Activated naive CD4-positive, alpha-beta T cell treated with anti-CD3 and anti-CD28 coated beads for 36 hours (primary cell): ENCODE measurements around the gene KRTAP5-9. TPM values are rescaled to one million over a fixed set of nuclear protein-coding genes. Genes with fewer than 3 reads are reported as not detected.
"Not testable (repeated sequence)": the region's sequence is repeated elsewhere in the genome, so short reads cannot be mapped to it uniquely, and the experiment has no call there.

Experiments used
- CTCF ChIA-PET: fragments of 350-600 bp; sonication (Branson Sonifier 250); formaldehyde crosslinking; loops from one replicate; lab custom pipeline; 2021; ENCODE audit warnings: antibody characterized with exemption; lab: Charles Lee
- DNase-seq: peaks from one replicate; pipeline ENCODE4 v3.0.0-alpha.2; 2020
- H3K27ac Mint-ChIP-seq: one replicate; pipeline ENCODE4 v1.8.0; 2021; ENCODE audit warnings: mild to moderate bottlenecking, mixed read lengths
- H3K27me3 Mint-ChIP-seq: one replicate; pipeline ENCODE4 v1.8.0; 2021; ENCODE audit warnings: low read depth, mixed read lengths
- H3K36me3 Mint-ChIP-seq: one replicate; pipeline ENCODE4 v1.8.0; 2021; ENCODE audit warnings: low read depth, mixed read lengths
- H3K4me1 Mint-ChIP-seq: one replicate; pipeline ENCODE4 v1.8.0; 2021; ENCODE audit warnings: low read depth, mixed read lengths
- H3K4me3 Mint-ChIP-seq: one replicate; pipeline ENCODE4 v1.8.0; 2021; ENCODE audit warnings: mild to moderate bottlenecking, moderate library complexity, mixed read lengths
- H3K9me3 Mint-ChIP-seq: one replicate; pipeline ENCODE4 v1.8.0; 2021; ENCODE audit warnings: mixed read lengths
- intact Hi-C: fragments of 100-400 bp; cut with micrococcal nuclease; formaldehyde crosslinking; loops from one replicate; pipeline ENCODE4 v1.15.1; 2023
- total RNA-seq, 2 experiments: library from RNA; stranded (reverse); gene quantifications; one replicate each; pipeline ENCODE4 v1.2.3, GENCODE V29; 2021

The KRTAP5-9 gene
- total RNA-seq, 2 experiments from 2014 or later: not detected

- CTCF ChIA-PET: no interaction called here
- H3K4me3 Mint-ChIP-seq: no peak within 1 kb of the TSS
- peaks cover 27% of the 10 kb centered on the region for H3K27me3 Mint-ChIP-seq
- DNase-seq: no peak
- H3K4me1 Mint-ChIP-seq: peaks cover 8% of the 10 kb centered on the region
- H3K27ac Mint-ChIP-seq: no peak within 1 kb of the TSS
- intact Hi-C loops: no loop called here
- no peaks in the 10 kb centered on the region for H3K36me3 Mint-ChIP-seq
- no peaks in the 10 kb centered on the region for H3K9me3 Mint-ChIP-seq
Observed at GRCh38 chr11:71582309-71582895, 34.2 kb downstream of the KRTAP5-9 start, which contains the start of gene KRTAP5-11. Gene KRTAP5-11 (minus strand): TSS chr11:71582875. CDS start chr11:71582837, 38 bp downstream.

DNA sequence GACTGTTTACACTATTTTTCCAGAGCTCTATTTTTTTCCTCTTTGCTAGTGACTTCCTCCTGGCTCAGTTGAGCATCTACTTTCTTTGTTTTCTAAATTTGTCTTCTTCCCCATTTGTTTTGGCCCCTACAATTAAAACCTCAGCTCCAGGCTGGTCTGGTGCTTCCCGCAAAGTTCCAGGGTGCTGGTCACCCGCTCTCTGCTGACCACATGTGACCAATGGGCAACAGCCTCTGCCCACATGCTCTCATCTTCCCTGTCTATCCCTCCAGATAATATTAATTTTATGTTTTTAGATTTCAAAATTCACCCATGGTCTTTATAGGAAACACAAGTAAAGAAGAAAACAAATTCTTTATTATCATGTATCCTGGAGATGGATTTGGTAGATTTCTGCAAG lies 34.7 kb downstream of the KRTAP5-9 start:
- DNase-seq, H3K9me3 Mint-ChIP-seq, H3K27ac Mint-ChIP-seq, intact Hi-C loops, CTCF ChIA-PET, H3K4me1 Mint-ChIP-seq, H3K4me3 Mint-ChIP-seq, H3K36me3 Mint-ChIP-seq: not testable (repeated sequence)
- H3K27me3 Mint-ChIP-seq: peaks cover 27% of the 10 kb centered on the region

DNA sequence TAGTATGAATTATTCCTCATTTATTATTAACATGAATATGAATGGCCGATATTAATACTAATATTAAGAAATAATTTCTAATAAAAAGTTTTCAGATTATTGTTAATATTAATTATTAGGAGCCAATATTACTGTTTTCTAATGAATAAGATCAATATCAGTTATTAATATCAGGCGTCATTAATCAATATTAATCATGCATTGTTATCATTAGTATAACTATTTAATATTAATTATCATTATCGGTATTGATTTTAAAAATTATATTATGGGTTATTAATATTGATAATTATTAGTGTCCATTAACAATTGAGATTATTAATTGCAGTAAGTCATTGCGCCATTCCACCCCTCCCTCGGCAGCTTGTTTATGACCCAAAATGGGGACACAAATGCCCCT lies 37.5 kb downstream of the KRTAP5-9 start:
- H3K27ac Mint-ChIP-seq, CTCF ChIA-PET, H3K9me3 Mint-ChIP-seq, DNase-seq, intact Hi-C loops, H3K4me3 Mint-ChIP-seq, H3K4me1 Mint-ChIP-seq, H3K36me3 Mint-ChIP-seq: not testable (repeated sequence)
- peaks cover 20% of the 10 kb centered on the region for H3K27me3 Mint-ChIP-seq

GRCh38 chr11:71588314-71588713 lies 40.1 kb downstream of the KRTAP5-9 start:
- DNase-seq, H3K27me3 Mint-ChIP-seq, H3K4me3 Mint-ChIP-seq, CTCF ChIA-PET, H3K36me3 Mint-ChIP-seq, H3K4me1 Mint-ChIP-seq, H3K27ac Mint-ChIP-seq, H3K9me3 Mint-ChIP-seq, intact Hi-C loops: not testable (repeated sequence)

GRCh38 chr11:71588822-71589545 lies 40.8 kb downstream of the KRTAP5-9 start:
- intact Hi-C loops, H3K4me1 Mint-ChIP-seq, H3K36me3 Mint-ChIP-seq, H3K4me3 Mint-ChIP-seq, H3K27me3 Mint-ChIP-seq, H3K9me3 Mint-ChIP-seq, H3K27ac Mint-ChIP-seq: not testable (repeated sequence)
- DNase-seq: peak; percentile 88
- CTCF ChIA-PET: interaction anchor here (0.8 kb wide), 1 partner anchor 15 kb away, joined by 3 read pairs; no protein-coding TSS in a partner anchor

DNA sequence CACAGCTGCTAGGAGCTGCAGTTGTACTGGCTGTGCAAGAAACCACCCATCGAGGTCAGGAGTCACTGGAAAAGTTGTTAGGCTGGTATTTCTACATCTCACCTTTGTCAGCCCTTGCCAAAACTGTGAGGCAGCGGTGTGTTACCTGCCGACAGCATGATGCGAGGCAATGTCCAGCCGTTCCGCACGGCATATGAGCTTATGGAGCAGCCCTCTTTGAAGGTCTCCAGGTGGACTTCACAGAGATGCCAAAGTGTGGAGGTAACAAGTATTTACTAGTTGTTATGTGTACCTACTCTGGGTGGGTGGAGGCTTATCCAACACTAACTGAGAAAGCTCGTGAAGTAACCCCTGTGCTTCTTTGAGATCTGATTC lies 41.3 kb downstream of the KRTAP5-9 start:
- H3K36me3 Mint-ChIP-seq, intact Hi-C loops, DNase-seq, H3K4me1 Mint-ChIP-seq, H3K27me3 Mint-ChIP-seq, H3K27ac Mint-ChIP-seq, H3K4me3 Mint-ChIP-seq, H3K9me3 Mint-ChIP-seq: not testable (repeated sequence)
- CTCF ChIA-PET: interaction anchor here (0.8 kb wide), 1 partner anchor 16 kb away, joined by 3 read pairs; no protein-coding TSS in a partner anchor

Other genes with a start within 250 kb of the KRTAP5-9 start
- 10 to 100 TPM; 52.0 to 58.7 TPM for gene DHCR7, start 100.0 kb upstream of the KRTAP5-9 start, total RNA-seq
- 10 to 100 TPM; 76.6 to 78.9 TPM for gene NADSYN1, start 95.2 kb upstream of the KRTAP5-9 start, total RNA-seq
- gene KRTAP5-7, start 21.2 kb upstream of the KRTAP5-9 start, total RNA-seq: not detected
- gene KRTAP5-8, start 10.4 kb upstream of the KRTAP5-9 start, total RNA-seq: not detected
- not detected for gene KRTAP5-10, start 17.1 kb downstream of the KRTAP5-9 start, total RNA-seq
- not detected for gene KRTAP5-11, start 34.5 kb downstream of the KRTAP5-9 start, total RNA-seq